ENCODE results near the gene SPTBN1.
A peak's percentile ranks its signal among the peaks of the same experiment; 100 is the strongest.
"Not testable (repeated sequence)": the region's sequence is repeated elsewhere in the genome, so short reads cannot be mapped to it uniquely, and the experiment has no call there.

The SPTBN1 gene

DNA sequence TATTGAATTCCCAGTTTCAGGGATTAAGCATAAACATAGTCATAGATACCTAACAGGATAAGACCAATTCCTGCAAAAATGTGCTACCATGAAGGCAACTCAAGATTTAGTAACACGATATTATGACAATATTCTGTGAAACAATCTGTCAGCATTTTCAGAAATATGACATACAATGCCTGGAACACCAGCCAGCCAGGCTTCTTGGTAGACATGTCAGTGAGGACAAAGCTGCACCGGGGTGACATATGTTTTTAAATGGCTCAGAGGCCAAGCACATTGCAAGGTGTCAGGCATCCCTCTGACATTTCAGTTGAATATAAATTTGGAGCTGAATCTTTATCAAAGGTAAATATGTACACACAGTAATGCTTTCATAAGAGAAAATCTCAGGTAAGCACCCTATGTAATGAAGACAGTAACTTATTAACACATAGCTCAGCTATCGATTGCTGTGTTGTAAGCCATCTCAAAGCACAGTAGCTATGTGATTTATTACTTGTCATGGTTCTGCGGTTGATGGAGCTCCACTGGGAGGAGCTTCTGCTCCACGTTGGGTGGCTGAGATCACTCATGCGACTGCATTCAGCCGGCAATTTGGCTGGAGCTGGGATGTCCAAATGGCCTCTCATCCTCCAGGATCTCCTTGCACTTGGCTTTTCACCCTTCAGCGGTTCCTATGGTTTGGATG is 235.5 kb downstream of the SPTBN1 start:
- DNase-seq (ENCODE audit: low spot score) (peak; percentile 21), FAIRE-seq (no peak)

DNA sequence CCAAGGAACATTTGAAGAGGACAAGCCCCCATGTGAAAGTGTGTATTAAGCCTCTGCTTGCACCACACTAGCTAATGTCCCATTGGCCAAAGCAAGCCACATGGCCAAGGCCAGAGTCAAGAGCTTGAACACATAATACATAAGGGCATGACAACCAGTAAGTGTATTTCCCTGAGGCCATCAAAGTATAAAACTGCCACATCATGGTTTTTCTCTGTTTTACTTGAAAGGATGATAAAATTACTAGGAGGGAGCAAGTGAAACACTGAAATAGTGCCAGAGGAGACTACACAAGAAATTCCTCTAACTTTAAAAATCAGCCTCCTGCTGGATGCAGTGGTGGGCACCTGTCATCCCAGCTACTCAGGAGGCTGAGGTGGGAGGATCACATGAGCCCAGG is 236.4 kb downstream of the SPTBN1 start:
- DNase-seq (ENCODE audit: low spot score) (no peak), FAIRE-seq (no peak)

DNA sequence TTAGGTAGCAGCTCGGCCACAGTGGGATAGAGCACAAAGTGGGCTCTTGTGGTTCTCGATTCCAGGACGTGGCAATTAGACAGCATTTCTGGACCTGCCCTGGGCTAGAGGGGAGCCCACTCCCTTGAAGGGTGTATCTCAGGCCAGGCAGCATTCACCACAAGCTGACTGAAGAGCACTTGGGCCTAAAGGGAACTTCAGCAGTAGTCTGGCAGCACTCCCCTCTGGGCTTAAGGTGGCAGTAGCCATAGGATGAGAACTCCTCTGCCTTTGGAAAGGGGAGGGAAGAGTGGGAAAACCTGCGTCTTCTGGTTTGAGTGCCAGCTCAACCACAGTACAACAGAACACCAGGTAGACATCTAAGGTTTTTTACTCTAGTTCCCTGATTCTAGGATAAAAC is 239.3 kb downstream of the SPTBN1 start:
- DNase-seq (ENCODE audit: low spot score): no peak
- FAIRE-seq: no peak

DNA sequence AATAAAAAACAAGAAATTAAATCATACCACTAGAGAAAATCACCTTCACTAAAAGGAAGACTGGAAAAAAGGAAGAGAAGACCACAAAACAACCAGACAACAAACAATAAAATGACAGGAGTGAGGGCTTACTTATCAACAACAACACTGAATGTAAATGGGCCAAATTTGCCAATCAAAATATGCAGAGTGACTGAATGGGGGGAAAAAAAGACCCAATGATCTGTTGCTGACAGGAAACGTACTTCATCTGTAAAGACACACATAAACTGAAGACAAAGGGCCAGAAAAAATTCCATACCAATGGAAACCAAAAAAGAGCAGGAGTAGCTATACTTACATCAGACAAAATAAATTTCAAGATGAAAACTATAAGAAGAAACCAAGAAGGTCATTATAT is 241.8 kb downstream of the SPTBN1 start:
- no peak for DNase-seq (ENCODE audit: low spot score)
- FAIRE-seq: no peak

DNA sequence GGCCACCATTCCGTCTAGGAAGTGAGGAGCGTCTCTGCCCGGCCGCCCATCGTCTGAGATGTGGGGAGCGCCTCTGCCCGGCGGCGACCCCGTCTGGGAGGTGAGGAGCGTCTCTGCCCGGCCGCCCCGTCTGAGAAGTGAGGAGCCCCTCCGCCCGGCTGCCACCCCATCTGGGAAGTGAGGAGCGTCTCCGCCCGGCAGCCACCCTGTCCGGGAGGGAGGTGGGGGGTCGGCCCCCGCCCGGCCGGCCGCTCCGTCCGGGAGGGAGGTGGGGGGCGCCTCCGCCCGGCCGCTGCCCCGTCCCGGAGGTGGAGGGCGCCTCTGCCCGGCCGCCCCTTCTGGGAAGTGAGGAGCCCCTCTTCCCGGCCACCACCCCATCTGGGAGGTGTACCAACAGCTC is 242.8 kb downstream of the SPTBN1 start:
- not testable (repeated sequence) for DNase-seq (ENCODE audit: low spot score); FAIRE-seq

DNA sequence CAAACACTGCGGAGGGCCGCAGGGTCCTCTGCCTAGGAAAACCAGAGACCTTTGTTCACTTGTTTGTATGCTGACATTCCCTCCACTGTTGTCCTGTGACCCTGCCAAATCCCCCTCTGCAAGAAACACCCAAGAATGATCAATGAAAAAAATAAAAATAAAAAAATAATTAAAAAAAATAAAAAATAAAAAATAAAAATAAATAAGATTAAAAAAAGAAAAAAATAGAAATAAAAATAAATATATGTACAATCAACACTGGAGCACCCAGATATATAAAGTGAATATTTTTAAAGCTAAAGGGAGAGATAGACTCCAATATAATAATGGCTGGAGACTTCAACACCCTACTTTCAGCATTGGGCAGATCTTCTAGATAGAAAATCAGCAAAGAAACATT is 243.5 kb downstream of the SPTBN1 start:
- no peak for FAIRE-seq

DNA sequence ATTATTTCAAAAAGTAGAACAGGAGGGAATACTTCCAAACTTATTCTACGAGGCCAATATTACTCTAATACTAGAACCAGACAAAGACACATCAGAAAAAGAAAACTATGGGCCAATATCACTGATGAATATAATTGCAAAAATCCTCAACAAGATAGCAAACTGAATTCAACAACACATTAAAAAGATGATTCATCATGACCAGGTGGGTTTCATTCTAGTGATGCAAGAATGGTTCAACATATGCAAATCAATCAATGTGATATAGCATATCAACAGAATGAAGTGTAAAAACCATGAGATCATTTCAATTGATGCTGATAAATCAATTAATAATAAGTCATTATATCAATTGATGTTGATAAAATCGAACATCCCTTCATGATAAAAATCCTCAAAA is 244.9 kb downstream of the SPTBN1 start:
- no peak for DNase-seq (ENCODE audit: low spot score)
- FAIRE-seq: no peak

More for the DNA sequence above, 243.5 kb downstream of the SPTBN1 start:
- no peak for DNase-seq (ENCODE audit: low spot score)

DNA sequence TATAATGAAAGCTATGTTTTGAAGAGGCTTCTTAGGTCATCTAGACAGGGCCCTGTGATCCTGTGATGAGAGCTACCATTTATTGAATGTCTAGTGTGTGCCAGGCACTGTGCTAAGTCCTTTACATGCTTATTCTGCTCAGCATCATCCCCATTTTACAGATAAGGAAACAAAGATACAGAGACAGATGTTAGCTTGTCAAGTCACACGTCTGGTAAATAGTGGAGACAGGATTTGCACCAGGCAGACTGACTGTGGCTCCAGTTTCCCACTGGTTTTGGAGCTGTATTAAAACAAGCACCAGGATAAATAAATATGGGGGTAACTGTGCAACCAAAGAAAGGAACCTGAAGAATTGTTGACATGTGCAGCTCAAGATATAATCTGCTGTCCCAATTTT is 248.1 kb downstream of the SPTBN1 start:
- DNase-seq (ENCODE audit: low spot score) (no peak), FAIRE-seq (no peak)

DNA sequence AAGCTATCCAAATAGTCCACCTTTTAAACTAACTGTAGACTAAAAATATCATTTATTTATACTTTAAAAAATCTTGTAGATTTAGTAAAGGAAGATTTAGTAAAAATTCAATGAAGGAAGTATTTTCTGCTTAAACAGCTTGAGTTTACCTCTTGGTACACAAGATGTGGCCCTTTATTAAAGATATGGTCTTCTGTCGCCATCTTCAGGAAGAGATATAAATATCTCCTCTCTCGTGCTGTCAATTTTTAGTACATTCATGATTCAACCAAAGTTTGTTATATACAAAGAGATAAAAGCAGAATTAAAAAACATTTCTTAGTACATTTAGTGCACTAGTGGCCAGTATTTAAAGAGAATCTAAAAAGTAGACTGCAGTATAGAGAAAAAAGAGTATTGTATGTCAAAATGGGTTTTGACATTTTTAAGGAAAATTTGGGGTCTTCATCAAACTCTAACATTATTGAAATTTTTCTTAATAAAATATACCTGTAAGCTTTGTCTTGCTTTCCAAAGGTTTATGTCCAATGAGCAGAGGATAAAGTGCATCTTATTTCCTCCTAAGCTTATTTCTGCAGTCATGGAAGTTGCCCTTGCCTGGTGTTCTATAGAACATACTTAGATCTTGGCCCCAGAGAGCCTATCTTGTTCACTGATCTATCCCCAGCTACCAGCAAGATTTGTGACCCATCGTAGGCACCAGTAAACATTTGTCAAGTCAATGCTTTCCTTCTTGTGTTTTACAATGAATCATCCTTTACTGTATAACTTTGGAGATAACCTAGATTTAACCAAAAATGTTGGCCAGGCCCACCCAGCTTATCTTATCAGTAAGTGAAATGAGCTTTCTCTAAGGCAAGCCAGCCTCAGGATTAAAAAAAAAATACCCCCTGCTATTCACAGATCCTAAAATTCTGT is 248.8 kb downstream of the SPTBN1 start:
- no peak for FAIRE-seq
- DNase-seq (ENCODE audit: low spot score): no peak

DNA sequence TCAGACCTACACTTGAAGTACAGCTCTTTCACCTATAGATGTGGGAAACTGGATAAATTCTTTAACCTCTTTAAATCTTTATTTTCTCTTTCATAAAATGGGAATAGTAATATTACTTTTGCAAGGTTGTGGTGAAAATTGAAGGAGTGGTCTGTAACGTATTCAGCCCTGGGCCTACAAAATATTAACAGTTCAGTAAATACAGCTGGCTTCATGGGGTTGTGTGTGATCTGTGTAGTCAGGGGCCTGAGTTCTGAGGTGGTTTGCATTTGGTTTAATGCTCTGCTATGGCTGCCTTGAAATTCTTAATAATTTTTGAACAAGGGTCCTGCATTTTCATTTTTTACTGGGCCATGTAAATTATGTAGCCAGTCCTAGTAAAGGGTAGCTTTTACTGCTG is 250.5 kb downstream of the SPTBN1 start:
- no peak for FAIRE-seq
- no peak for DNase-seq (ENCODE audit: low spot score)

DNA sequence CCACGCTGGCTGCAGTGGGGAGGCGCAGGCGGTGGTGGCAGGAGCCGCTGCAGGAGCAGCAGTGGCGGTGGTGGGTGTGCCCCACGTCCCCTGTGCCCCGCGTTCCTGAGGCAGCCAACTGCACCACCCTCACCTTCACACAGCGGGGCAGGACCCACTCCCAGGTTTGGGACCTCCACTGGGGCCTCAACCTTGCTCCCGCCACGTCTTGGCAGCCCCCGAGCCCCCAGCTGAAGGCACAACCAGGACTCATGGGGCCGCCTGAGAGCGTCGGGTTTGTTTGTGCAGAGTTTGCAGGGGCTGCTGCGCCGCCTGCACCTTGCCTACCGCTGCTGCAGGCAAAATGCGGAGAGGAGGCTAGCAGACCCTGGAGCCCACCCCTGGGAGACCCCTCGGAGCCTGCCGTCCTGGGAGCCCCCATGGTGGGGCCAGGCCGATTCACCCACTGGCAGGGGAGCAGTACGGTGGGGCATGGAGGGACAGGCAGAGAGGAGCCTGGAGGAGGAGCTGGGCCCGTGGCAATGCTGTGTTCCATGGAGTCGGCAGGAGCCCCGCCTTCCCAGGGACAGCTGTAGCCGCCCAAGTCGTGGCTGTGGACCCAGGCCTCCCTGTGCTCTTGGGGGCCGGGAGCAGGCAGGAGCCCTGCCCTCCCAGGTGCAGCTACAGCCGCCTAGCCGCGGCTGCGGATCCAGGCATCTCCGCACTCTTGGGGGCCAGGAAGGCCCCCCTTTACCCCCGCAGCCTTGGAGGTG is 252.6 kb downstream of the SPTBN1 start:
- FAIRE-seq (no peak), DNase-seq (ENCODE audit: low spot score) (no peak)

DNA sequence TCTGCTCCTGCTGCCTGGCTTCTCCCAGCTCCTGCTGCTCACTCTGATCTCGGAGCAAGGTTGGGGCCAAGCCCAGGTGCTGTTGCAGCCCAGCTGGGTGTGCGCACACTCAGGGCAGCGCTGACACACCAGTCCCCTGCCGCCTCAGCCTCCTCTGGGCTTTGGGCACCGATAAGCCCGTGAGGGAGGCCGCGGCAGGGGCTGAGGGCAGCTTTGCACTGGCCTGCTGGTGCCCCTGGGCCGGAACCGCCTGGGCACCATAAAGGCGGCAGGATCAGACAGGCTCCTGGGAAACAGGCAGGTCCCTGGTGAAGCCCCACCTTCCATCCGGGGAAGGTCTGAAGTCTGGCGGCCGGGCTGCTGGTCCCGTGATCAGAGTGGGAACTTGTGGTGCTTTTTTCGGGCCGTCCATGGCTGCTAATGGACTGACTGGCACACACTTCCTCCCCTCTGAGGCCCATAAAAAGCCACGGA is 253.2 kb downstream of the SPTBN1 start:
- FAIRE-seq: no peak
- DNase-seq (ENCODE audit: low spot score): no peak

DNA sequence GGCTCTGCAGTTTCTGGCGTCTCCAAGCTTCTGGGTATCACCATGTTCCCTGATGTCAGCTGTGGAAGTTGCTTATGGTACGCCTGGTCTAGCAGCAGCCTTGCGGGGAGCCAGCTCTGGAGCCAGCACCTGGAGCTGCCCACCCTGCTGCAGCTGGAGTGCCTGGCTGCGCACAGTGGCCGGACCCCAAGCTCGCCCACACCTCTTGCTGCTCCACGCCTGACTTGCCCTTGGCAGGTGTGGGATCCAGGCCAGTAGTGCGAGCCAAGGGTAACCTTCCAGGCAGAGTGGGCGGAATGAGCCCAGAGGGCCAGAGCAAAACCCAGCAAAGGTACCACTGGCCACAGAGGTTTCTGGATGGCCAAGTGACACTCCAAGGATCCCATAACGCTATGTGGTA is 254.1 kb downstream of the SPTBN1 start:
- FAIRE-seq: peak; percentile 50
- no peak for DNase-seq (ENCODE audit: low spot score)

DNA sequence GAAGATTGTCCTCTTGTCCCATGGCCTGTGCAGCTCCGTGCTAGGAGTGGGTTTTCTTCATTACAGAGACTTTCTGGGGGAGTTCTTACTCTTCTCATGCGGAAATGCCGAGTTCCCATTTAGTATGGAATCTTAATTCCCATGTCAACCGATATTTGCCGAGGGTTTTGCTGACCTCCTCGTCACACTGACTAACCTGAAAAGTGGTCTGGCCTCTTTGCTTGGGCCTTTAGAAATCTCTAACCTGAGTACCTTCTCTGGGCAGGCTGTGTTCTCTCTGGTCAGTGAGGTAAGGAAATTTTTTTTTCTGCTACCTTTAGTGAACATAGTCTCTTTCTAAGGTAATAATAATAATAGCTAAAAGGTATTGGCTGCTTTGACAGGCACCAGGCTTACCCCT is 256.4 kb downstream of the SPTBN1 start:
- DNase-seq (ENCODE audit: low spot score): no peak
- no peak for FAIRE-seq

DNA sequence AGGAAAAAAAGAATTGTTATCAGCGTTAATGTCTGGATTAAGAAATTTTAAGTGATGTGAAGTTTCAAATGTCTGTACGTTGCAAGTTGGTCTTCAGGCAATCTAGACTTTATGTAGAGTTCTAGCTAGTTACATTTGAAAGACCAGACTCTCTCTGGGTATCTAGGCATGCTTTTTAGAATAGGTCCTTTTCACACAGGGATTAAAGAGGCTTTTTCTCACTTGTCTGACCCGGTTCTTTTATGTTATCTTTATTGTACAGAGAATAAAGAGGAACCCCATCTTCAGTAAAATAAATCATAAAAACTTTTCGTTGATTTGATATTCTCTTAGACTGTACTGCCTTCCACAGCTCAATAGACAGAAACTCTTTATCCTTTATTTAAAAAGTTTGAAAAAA is 258.9 kb downstream of the SPTBN1 start:
- DNase-seq (ENCODE audit: low spot score): no peak
- FAIRE-seq: no peak

DNA sequence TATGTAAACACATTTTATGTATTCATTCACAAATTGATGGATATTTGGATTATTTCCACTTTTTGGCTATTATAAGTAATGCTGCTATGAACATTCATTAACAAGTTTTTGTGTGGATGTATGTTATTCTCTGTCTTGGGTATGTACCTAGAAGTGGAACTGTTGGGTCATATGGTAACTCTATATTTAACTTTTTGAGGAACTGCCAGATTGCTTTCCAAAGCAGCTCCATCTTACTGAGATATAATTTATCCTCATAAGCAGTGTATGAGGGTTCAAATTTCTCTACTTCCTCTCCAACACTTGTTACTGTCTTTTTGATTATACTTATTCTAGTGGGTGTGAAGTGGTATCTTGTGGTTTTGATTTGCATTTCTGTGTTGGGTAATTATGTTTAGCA is 260.2 kb downstream of the SPTBN1 start:
- FAIRE-seq (no peak), DNase-seq (ENCODE audit: low spot score) (no peak)

DNA sequence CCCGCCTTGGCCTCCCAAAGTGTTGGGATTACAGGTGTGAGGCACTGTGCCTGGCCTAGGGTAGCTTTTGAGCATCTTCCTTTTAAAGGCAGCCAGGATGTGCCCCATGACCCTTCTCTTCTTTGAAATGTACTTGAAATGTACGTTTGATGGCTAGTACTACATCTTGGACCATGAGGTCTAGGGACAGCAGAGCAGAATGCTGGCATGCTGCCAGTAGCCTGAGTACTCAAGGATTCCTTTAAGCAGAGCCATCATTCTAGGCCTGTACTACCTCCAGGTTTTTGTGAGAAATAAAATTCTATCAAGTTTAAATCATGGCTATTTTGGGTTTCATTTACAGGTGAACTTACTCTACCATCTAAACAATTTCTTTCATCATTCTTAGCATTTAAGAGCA is 264.4 kb downstream of the SPTBN1 start:
- no peak for DNase-seq (ENCODE audit: low spot score)

More for the DNA sequence above, 264.4 kb downstream of the SPTBN1 start:
- FAIRE-seq: no peak
